Esophagus (tissue), 2 donors: ENCODE results near the gene PLBD2. TPM values are rescaled to one million over a fixed set of nuclear protein-coding genes. Genes with fewer than 3 reads are reported as not detected.

Source experiments
- H3K27ac ChIP-seq, 2 donors: one replicate each; pipeline ENCODE4 v1.5.1; 2013; ENCODE audit warnings: low read depth in 2 of 2, mild to moderate bottlenecking in 2 of 2, inconsistent platforms in 1 of 2, low read length in 1 of 2, moderate library complexity in 1 of 2
- H3K27me3 ChIP-seq, 2 donors: one replicate each; pipeline ENCODE4 v1.6.1; 2013; ENCODE audit warnings: low read length in 2 of 2, control low read depth in 1 of 2, mild to moderate bottlenecking in 1 of 2; ENCODE audit not compliant: insufficient read depth in 2 of 2, control insufficient read depth in 1 of 2
- H3K36me3 ChIP-seq, 2 donors: one replicate each; pipeline ENCODE4 v1.6.1; 2013; ENCODE audit warnings: low read length in 1 of 2; ENCODE audit not compliant: control insufficient read depth in 2 of 2, insufficient read depth in 2 of 2
- H3K4me1 ChIP-seq, 2 donors: one replicate each; pipeline ENCODE4 v1.6.1; 2013; ENCODE audit warnings: low read length in 1 of 2; ENCODE audit not compliant: control insufficient read depth in 2 of 2, insufficient read depth in 2 of 2
- H3K4me3 ChIP-seq, 2 donors: one replicate each; pipeline ENCODE4 v1.5.1; 2013; ENCODE audit warnings: low read length in 2 of 2, mild to moderate bottlenecking in 2 of 2, low read depth in 1 of 2, moderate library complexity in 1 of 2
- H3K9me3 ChIP-seq, 2 donors: one replicate each; pipeline ENCODE4 v1.6.1; 2013; ENCODE audit warnings: mild to moderate bottlenecking in 2 of 2, low read depth in 1 of 2, low read length in 1 of 2, moderate library complexity in 1 of 2; ENCODE audit not compliant: control insufficient read depth in 2 of 2, insufficient read depth in 1 of 2
- WGBS, 2 donors: extraction: QIAGEN DNeasy Blood & Tissue Kit; methylation state at CpG; one replicate each; pipeline ENCODE4 v1.1.7; 2013; 5-methylcytosine and 5-hydroxymethylcytosine counted together
- polyA plus RNA-seq, 2 donors: library from polyadenylated mRNA; stranded (reverse); fragments of 200-250 nt; gene quantifications; one replicate each; pipeline ENCODE4 v1.2.3, GENCODE V29; 2013
- donor health status: healthy with polysubstance abuse.
- donor health status: Bipolar disorder and iron deficiency.

PLBD2 gene
- polyA plus RNA-seq, 2 donors = 6.5 to 7.2 TPM

DNA sequence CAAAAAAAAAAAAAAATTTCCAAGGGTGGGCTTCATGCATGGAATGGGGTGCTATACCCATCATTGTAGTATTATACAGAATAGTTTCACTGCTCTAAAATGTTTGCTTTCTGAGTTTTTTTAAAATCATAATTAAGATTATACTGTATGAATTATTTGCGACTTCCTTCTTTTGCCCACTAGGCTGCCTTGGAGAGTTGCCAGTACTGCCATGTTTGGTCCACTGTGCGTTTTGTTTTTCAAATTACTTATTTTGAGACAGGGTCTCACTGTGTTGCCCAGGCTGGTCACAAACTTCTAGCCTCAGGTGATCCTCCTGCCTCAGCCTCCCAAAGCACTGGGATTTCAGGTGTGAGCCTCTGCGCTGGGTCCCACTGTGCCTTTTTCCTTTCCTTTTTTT lies 19.9 kb downstream of the PLBD2 start:
- no peaks in the 10 kb centered on the region for H3K27me3 ChIP-seq
- H3K4me1 ChIP-seq = no peaks in the 10 kb centered on the region

DNA sequence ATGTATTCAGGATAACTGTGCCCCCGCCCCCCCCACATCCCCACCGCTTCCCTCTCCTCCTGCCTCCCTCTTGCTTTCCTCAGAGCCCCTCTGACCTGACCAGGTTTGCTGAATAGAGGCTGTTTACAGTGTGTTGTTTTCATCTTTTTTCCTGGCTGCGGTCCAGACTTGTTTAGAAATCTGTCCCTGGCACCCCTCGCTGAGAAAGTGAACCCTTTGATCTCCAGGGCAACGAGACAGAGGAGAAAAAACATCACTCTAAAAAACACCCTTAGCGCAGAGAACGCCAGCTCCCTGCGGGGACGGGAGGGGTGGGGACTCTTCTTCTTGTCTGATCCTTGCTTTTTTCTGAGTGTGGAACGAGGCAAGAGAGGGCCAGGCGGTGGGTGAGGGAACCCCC lies 22.8 kb downstream of the PLBD2 start:
- no peaks in the 10 kb centered on the region for H3K9me3 ChIP-seq
- H3K27ac ChIP-seq = no peak overlapping the region
- H3K27me3 ChIP-seq = no peaks in the 10 kb centered on the region
- peaks cover 0 to 14% of the 10 kb centered on the region in 2 donors for H3K36me3 ChIP-seq
- WGBS, 2 donors = 82% methylated on average over 11 of the region's 11 CpGs
- no peak overlapping the region for H3K4me3 ChIP-seq
- no peaks in the 10 kb centered on the region for H3K4me1 ChIP-seq

More for the DNA sequence above, 19.9 kb downstream of the PLBD2 start:
- peaks cover 0 to 22% of the 10 kb centered on the region in 2 donors for H3K36me3 ChIP-seq
- no peak overlapping the region for H3K4me3 ChIP-seq
- H3K9me3 ChIP-seq = no peaks in the 10 kb centered on the region
- 86 to 91% methylated on average over 3 of the region's 3 CpGs for WGBS, 2 donors
- H3K27ac ChIP-seq = no peak overlapping the region

DNA sequence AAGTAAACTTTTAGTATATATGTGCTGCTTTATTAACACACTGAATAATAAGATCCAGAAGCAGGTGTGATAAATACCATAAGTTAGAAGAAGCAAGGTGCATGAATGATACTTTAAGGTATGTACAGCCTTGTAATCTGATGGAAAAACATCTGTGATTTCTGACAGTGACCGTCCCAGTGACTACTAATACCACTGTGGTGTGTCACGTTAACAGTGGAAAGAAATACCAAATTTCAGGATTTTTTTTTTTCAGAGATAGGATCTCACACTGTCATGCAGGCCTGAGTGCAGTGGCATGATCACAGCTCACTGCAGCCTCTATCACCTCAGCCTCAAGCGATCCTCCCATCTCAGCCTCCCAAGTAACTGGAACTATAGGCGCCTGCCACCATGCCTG lies 23.8 kb downstream of the PLBD2 start:
- H3K4me1 ChIP-seq = no peaks in the 10 kb centered on the region
- H3K36me3 ChIP-seq = peaks cover 6 to 20% of the 10 kb centered on the region in 2 donors
- no peaks in the 10 kb centered on the region for H3K27me3 ChIP-seq
- 95 to 96% methylated on average over 4 of the region's 4 CpGs for WGBS, 2 donors
- H3K4me3 ChIP-seq = no peak overlapping the region
- H3K27ac ChIP-seq = no peak overlapping the region
- no peaks in the 10 kb centered on the region for H3K9me3 ChIP-seq

DNA sequence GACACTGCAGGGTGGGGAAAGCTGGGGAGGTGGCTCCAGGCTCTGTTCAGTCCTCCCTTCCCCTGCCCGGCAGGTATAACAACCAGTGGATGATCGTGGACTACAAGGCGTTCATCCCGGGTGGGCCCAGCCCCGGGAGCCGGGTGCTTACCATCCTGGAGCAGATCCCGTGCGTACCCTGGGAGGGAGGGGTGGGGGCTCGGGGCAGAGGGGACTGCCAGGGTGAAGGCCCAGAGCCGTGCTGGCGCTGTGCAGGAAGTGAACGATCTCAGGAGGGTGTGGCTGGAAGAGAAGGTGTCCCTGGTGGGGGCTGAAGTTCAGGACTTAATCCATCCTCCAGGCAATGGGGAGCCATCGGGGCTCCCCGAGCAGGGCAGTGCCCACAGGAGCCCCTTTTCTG lies 26.4 kb downstream of the PLBD2 start:
- H3K4me3 ChIP-seq = no peak overlapping the region
- peaks cover 8 to 26% of the 10 kb centered on the region in 2 donors for H3K36me3 ChIP-seq
- no peaks in the 10 kb centered on the region for H3K27me3 ChIP-seq
- H3K9me3 ChIP-seq = no peaks in the 10 kb centered on the region
- no peaks in the 10 kb centered on the region for H3K4me1 ChIP-seq
- no peak overlapping the region for H3K27ac ChIP-seq
- 87 to 91% methylated on average over 13 to 14 of the region's 14 CpGs for WGBS, 2 donors

DNA sequence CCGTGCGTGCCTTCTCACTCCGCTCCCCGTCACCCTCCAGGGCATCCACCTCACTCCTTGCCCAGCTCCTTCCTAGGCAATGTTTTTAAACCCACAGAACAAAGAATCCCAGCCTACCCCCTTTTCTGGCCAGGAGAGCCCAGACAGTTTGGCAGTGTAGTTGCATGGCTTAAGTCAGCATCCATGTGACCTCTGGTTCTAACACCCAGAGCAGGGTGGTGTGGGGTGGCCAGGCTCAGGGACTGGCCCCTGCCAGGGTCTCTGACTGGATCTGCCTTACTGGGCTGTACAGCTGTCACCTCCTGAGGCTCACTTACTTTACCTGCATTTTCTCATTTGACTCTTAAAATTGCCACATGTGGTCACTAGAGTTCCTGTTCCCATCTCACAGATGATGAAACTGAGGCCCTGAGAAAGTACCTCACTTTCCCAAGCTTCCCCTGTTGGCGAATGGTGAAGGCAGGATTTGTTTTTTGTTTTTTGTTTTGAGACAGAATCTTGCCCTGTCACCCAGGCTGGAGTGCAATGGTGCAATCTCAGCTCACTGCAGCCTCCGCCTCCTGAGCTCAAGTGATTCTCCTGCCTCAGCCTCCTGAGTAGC lies 27.0 kb downstream of the PLBD2 start:
- Histone ChIP-seq H3K36me3 (peaks cover 8 to 29% of the 10 kb centered on the region in 2 donors), H3K27me3 (no peaks in the 10 kb centered on the region), H3K4me3 (no peak overlapping the region), H3K4me1 (no peaks in the 10 kb centered on the region), H3K27ac (no peak overlapping the region), H3K9me3 (no peaks in the 10 kb centered on the region)
- WGBS, 2 donors = 90 to 95% methylated on average over 6 of the region's 6 CpGs

DNA sequence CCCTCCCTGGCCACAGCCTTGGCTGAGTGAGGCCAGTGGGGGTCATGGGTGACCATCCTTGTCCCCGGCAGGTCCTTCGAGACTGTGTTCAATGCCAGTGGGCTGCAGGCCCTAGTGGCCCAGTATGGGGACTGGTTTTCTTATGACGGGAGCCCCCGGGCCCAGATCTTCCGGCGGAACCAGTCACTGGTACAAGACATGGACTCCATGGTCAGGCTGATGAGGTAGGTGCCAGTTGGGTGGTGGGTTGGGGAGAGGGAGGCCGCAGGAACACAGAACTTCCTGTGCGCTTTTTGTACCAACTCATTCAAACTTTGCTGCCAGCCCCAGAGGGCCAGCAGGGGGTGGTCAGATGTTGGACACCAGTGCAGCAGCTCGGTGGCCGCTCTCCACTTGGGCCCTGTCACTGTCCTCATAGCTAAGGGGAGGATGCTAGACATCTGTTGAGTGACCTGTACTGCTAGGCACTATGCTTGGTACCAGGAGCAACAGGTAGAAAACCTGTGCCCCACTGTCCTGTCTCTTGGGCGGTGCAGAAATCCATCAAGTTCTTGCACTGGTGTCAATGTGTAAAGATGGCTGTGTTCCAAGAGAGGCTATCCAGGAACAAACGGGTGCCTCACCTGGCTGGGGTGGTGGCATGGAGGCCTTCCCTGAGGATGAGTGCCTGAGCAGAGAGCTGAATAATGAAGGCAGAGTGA lies 28.6 kb downstream of the PLBD2 start:
- H3K4me1 ChIP-seq = no peaks in the 10 kb centered on the region
- H3K9me3 ChIP-seq = no peaks in the 10 kb centered on the region
- H3K36me3 ChIP-seq = peaks cover 8 to 23% of the 10 kb centered on the region in 2 donors
- no peaks in the 10 kb centered on the region for H3K27me3 ChIP-seq
- H3K4me3 ChIP-seq = no peak overlapping the region
- no peak overlapping the region for H3K27ac ChIP-seq
- WGBS, 2 donors = 95 to 98% methylated on average over 12 of the region's 12 CpGs

DNA sequence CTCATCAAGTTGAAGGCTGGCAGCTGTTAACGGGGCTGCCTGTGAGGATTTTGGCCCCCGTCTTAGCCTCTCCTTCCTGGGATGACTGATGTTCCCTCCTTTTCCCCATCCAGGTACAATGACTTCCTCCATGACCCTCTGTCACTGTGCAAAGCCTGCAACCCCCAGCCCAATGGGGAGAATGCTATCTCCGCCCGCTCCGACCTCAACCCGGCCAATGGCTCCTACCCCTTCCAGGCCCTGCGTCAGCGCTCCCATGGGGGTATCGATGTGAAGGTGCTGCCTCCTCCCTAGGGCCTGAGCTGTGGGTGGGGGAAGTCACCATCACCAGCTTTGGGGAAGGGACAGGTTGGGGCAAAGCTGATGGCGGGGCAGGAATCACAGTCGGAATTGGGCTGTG lies 29.2 kb downstream of the PLBD2 start:
- peaks cover 8 to 23% of the 10 kb centered on the region in 2 donors for H3K36me3 ChIP-seq
- 94 to 95% methylated on average over 11 of the region's 11 CpGs for WGBS, 2 donors
- H3K27me3 ChIP-seq = no peaks in the 10 kb centered on the region
- H3K4me3 ChIP-seq = no peak overlapping the region
- H3K27ac ChIP-seq = no peak overlapping the region
- no peaks in the 10 kb centered on the region for H3K4me1 ChIP-seq
- no peaks in the 10 kb centered on the region for H3K9me3 ChIP-seq

DNA sequence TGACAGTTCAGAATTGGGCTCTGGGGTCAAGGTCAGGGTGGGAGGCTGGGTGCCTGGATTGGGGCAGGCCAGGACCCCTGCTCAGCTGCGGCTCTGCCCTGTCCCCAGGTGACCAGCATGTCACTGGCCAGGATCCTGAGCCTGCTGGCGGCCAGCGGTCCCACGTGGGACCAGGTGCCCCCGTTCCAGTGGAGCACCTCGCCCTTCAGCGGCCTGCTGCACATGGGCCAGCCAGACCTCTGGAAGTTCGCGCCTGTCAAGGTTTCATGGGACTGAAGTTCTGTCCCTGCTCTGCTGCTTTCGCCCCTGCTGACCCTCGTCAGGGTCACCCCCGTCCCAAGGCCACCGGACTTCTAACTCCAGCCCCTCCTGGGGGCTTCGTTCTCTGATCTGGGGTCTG lies 30.0 kb downstream of the PLBD2 start:
- Histone ChIP-seq H3K27me3 (no peaks in the 10 kb centered on the region), H3K9me3 (no peaks in the 10 kb centered on the region), H3K36me3 (peaks cover 8 to 20% of the 10 kb centered on the region in 2 donors), H3K4me1 (no peaks in the 10 kb centered on the region), H3K27ac (no peak overlapping the region), H3K4me3 (no peak overlapping the region)
- WGBS, 2 donors = 95 to 96% methylated on average over 14 of the region's 14 CpGs

DNA sequence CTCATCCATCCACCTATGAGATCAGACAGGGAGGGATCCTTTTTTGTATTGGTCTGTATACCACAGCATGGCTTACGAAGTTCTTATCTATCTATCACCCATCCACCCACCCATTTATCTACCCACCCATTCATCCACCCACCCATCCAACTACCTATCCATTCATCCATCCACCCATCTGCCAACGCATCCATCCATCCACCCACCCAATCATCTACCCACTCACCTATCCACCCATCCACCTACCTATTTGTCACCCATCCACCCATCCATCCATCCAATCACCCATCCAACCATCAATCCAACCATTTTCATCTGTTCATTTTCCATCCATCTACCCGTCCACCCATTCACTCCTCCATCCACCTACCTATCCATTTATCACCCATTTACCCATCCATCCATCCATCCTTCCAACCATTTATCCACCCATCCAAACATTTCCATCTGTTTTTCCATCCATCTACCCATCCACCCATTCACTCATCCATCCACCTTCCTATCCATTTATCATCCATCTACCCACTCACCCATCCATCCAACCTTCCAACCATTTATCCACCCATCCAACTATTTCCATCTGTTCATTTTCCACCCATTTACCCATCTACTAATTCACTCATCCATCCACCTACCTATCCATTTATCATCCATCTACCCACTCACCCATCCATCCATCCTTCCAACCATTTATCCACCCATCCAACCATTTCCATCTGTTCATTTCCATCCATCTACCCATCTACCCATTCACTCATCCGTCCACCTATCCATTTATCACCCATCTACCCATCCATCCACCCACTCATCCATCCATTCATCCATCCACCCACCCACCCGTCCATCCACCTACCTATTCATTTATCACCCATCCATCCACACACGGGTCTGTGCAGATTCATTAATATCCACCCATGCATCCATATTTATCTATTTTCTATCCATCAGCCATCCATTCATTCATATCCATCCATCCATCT lies 32.0 kb downstream of the PLBD2 start:
- 93 to 95% methylated on average over 6 of the region's 6 CpGs for WGBS, 2 donors
- no peaks in the 10 kb centered on the region for H3K4me1 ChIP-seq
- no peaks in the 10 kb centered on the region for H3K27me3 ChIP-seq
- H3K27ac ChIP-seq = no peak overlapping the region
- peaks cover 0 to 2% of the 10 kb centered on the region in 2 donors for H3K9me3 ChIP-seq
- peaks cover 8 to 15% of the 10 kb centered on the region in 2 donors for H3K36me3 ChIP-seq
- H3K4me3 ChIP-seq = no peak overlapping the region
